ENCODE data around the gene VEGFB.

DNA sequence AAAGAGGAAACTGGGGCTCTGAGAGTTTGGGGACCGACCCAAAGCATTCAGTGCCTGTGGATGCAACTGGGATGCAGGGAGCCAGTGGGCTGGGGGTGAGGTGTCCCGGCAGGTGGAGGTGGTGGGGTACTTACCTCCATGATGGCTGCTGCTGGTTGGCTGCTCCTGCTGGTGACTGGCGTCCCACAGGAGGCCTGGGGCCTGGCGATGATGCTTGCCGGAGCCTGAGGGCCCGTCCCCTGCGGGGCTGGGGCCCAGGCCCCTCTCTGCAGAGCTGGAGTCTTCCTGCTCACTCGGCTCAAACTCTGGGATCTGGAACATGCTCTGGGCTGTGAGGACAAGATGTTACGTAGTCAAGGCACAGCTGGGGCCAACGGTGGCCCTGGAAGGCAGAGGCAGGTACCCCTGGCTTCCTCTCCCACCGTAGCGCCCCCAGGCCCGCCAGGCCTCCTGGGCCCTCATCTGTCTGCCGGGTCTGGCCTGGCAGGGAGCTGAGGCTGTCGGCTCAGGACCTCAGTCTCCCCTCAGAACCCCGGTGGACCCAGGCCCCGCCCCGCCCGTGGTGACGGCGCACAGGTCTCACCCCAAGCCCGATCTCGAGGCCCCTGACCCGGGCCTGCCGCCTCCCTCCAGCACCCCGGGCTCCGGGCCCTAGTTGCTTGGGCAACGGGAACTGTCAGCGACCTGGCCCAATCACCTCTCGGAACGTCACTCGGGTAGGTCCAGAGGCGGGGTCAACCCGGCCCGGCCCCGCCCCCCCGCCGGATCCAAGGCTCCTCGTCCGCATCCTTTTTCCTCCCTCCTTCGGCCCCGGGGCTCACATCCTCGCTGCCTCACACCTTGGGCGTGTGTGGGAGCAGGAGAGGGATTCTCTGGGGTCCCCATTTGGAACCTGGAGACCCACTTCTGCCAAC, 49.9 kb downstream of the VEGFB start, which contains the start of gene BAD:
- TF ChIP-seq, protein P1, sequence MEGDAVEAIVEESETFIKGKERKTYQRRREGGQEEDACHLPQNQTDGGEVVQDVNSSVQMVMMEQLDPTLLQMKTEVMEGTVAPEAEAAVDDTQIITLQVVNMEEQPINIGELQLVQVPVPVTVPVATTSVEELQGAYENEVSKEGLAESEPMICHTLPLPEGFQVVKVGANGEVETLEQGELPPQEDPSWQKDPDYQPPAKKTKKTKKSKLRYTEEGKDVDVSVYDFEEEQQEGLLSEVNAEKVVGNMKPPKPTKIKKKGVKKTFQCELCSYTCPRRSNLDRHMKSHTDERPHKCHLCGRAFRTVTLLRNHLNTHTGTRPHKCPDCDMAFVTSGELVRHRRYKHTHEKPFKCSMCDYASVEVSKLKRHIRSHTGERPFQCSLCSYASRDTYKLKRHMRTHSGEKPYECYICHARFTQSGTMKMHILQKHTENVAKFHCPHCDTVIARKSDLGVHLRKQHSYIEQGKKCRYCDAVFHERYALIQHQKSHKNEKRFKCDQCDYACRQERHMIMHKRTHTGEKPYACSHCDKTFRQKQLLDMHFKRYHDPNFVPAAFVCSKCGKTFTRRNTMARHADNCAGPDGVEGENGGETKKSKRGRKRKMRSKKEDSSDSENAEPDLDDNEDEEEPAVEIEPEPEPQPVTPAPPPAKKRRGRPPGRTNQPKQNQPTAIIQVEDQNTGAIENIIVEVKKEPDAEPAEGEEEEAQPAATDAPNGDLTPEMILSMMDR (IDR thresholded peaks at IDR 0.05 in 2 of 3, conservative IDR thresholded peaks at IDR 0.05 in 1 of 3; ENCODE audit: borderline replicate concordance in 1 of 3, insufficient read depth in 1 of 3, low read depth in 2 of 3, low read length in 2 of 3) = no peak
- TF ChIP-seq POLR2A (IDR thresholded peaks at IDR 0.05; ENCODE audit: borderline replicate concordance, extremely low read depth, insufficient read depth, insufficient read length) (peak; percentile 23), REST (IDR thresholded peaks at IDR 0.05; ENCODE audit: low read depth) (no peak), ZFX (IDR thresholded peaks at IDR 0.05) (peak; percentile 70), POLR2AphosphoS5 (IDR thresholded peaks at IDR 0.05; ENCODE audit: low read depth, low read length) (peak; percentile 76), EGR1 (IDR thresholded peaks at IDR 0.05; ENCODE audit: low read depth) (no peak), ZNF274 (IDR thresholded peaks at IDR 0.05; ENCODE audit: low read depth, low read length) (no peak)
- TF ChIP-seq, protein P2, sequence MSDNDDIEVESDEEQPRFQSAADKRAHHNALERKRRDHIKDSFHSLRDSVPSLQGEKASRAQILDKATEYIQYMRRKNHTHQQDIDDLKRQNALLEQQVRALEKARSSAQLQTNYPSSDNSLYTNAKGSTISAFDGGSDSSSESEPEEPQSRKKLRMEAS (IDR thresholded peaks at IDR 0.05) = 0 out of 2 replicates have a peak, but pooled peaks have one; percentile 7
